ENCODE measurements around the gene KCMF1.

Gene KCMF1

GRCh38 chr2:85012431-85012830, 41.5 kb downstream of the KCMF1 start:
- DNase-seq (ENCODE audit: low read depth) = no peak
- no peak overlapping the region for H3K4me3 ChIP-seq (ENCODE audit: low read length)
- TF ChIP-seq, protein P1, sequence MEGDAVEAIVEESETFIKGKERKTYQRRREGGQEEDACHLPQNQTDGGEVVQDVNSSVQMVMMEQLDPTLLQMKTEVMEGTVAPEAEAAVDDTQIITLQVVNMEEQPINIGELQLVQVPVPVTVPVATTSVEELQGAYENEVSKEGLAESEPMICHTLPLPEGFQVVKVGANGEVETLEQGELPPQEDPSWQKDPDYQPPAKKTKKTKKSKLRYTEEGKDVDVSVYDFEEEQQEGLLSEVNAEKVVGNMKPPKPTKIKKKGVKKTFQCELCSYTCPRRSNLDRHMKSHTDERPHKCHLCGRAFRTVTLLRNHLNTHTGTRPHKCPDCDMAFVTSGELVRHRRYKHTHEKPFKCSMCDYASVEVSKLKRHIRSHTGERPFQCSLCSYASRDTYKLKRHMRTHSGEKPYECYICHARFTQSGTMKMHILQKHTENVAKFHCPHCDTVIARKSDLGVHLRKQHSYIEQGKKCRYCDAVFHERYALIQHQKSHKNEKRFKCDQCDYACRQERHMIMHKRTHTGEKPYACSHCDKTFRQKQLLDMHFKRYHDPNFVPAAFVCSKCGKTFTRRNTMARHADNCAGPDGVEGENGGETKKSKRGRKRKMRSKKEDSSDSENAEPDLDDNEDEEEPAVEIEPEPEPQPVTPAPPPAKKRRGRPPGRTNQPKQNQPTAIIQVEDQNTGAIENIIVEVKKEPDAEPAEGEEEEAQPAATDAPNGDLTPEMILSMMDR (conservative IDR thresholded peaks at IDR 0.05; ENCODE audit: low read depth, low read length) = no peak

DNA sequence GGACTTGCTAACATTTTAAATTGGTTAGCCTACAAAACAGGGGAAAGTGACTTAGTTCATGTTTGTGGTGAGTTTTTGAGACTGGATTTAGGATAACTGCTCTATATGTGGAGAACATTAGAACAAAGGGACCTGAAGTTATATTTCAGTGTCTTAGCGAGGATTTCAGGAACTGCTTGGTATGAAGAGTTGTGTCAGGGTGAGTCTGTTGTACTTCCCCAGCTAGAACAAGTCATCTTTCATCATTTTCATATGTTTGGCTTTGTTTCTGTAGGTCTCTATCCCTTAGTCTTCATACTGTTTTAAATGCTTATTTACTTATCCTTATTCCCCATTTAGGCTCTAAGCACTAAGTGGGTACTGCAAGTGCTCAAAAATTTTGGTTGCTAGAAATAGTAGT, 41.9 kb downstream of the KCMF1 start:
- TF ChIP-seq, protein P1 (conservative IDR thresholded peaks at IDR 0.05; ENCODE audit: low read depth, low read length) = no peak
- DNase-seq (ENCODE audit: low read depth) = no peak
- H3K4me3 ChIP-seq (ENCODE audit: low read length) = no peak overlapping the region

DNA sequence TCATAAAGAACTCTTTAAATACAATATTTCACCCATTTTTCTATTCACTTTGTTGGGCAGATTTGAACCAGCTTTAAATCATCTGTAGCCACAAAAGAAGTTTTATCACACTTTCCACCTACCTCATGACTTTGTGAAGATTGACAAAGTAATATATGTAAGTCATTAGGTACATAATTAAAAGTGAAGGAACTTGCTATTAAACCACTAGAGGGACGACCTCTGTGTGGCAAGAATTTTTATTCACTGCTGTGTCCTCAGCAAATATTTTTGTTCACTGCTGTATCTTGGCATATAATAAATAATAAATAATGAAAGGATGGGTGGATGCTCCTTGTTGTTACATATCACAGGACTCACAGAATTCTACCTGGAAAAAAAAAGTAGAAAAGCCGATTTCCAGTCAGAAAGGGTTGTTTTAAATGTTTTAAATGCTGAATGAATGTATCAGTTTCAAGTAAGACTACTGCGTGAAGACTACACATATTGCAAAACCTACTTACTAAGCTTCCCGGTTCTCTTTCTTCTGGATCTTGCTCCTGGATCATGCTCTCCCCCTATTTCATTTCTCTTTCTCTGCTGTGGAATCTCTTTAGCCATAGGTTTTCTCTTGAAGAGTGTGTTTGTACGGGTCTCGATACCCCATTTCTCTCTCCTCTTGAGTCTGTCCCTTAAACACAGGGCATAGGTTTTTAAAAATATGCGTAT, 44.8 kb downstream of the KCMF1 start:
- TF ChIP-seq, protein P1 (conservative IDR thresholded peaks at IDR 0.05; ENCODE audit: low read depth, low read length) = peak; percentile 19
- no peak overlapping the region for H3K4me3 ChIP-seq (ENCODE audit: low read length)
- DNase-seq (ENCODE audit: low read depth) = no peak

DNA sequence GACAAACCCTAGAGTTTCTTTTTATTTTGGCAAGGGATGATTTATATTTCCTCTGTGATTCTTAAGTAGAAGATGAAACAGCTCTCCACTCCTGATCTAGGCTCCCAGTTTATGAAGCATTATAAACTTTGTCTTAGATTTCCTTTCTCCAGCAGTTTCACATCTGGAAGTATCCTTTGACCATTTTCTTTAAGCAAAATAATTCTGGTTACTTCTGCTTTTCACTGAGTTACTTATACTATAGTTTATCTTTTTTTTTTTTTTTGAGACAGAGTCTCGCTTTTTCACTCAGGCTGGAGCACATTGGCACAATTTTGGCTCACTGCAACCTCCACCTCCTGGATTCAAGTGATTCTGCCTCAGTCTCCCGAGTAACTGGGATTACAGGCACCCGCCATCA, 45.5 kb downstream of the KCMF1 start:
- TF ChIP-seq, protein P1 (conservative IDR thresholded peaks at IDR 0.05; ENCODE audit: low read depth, low read length) = no peak
- no peak for DNase-seq (ENCODE audit: low read depth)
- H3K4me3 ChIP-seq (ENCODE audit: low read length) = no peak overlapping the region

GRCh38 chr2:85017411-85018048, 46.6 kb downstream of the KCMF1 start:
- TF ChIP-seq, protein P1 (conservative IDR thresholded peaks at IDR 0.05; ENCODE audit: low read depth, low read length) = peak; percentile 27
- no peak overlapping the region for H3K4me3 ChIP-seq (ENCODE audit: low read length)
- DNase-seq (ENCODE audit: low read depth) = no peak

DNA sequence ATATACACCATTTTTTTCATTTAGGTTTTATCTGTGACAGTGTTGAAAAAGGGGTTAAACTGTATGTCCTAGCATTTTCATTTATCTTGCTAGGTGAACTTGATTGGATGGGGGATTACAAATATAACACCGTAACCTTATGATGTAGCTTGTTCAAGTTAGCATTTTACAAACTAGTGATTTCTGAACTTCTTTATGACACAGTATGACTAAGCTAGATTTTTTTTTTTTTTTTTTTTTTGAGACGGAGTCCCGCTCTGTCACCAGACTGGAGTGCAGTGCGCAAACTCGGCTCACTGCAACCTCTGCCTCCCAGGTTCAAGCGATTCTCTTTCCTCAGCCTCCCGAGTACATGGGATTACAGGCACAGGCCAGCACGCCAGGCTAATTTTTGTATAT, 47.1 kb downstream of the KCMF1 start:
- TF ChIP-seq, protein P1 (conservative IDR thresholded peaks at IDR 0.05; ENCODE audit: low read depth, low read length) = no peak
- no peak overlapping the region for H3K4me3 ChIP-seq (ENCODE audit: low read length)
- DNase-seq (ENCODE audit: low read depth) = no peak

GRCh38 chr2:85019121-85019520, 48.2 kb downstream of the KCMF1 start:
- DNase-seq (ENCODE audit: low read depth) = no peak
- no peak overlapping the region for H3K4me3 ChIP-seq (ENCODE audit: low read length)
- TF ChIP-seq, protein P1 (conservative IDR thresholded peaks at IDR 0.05; ENCODE audit: low read depth, low read length) = no peak

Data from retinal pigment epithelial cell (primary cell).